Thoracic aorta (tissue), 2 donors: ENCODE results near the gene USP36. TPM values are rescaled to one million over a fixed set of nuclear protein-coding genes. Genes with fewer than 3 reads are reported as not detected.

Experiments used
- ATAC-seq: fragments of 150-250 bp; one replicate; pipeline ENCODE4 v1.8.0; 2017; ENCODE audit warnings: low read depth; ENCODE audit not compliant: insufficient number of reproducible peaks, low FRiP score
- DNase-seq: peaks from one replicate; pipeline ENCODE4 v3.0.0-alpha.2; 2020; ENCODE audit warnings: low spot score
- H3K27ac ChIP-seq, 2 donors: fragments of 200-600 bp; sonication (generic); 1 replicate in 1 of 2; 2 replicates in 1 of 2; pipeline ENCODE4 v1.5.1; 2016; ENCODE audit warnings: mild to moderate bottlenecking in 2 of 2, moderate library complexity in 2 of 2
- H3K27me3 ChIP-seq: fragments of 200-600 bp; sonication (generic); replicated peaks from 2 replicates; pipeline ENCODE4 v1.6.0; 2016; ENCODE audit warnings: mild to moderate bottlenecking; ENCODE audit not compliant: insufficient read depth
- H3K36me3 ChIP-seq: fragments of 200-600 bp; sonication (generic); one replicate; pipeline ENCODE4 v1.5.1; 2016
- H3K4me1 ChIP-seq, 2 donors: fragments of 200-600 bp; sonication (generic); 1 replicate in 1 of 2; 2 replicates in 1 of 2; pipeline versions ENCODE4 v1.5.1 to v1.6.0; 2016; ENCODE audit warnings: low read depth in 2 of 2, mild to moderate bottlenecking in 1 of 2; ENCODE audit not compliant: control insufficient read depth in 1 of 2
- H3K4me3 ChIP-seq: fragments of 200-600 bp; sonication (generic); 2 replicates; pipeline ENCODE4 v1.5.1; 2016; ENCODE audit warnings: mild to moderate bottlenecking
- H3K9me3 ChIP-seq: fragments of 200-600 bp; sonication (generic); 2 replicates; pipeline ENCODE4 v1.5.1; 2016
- total RNA-seq, 2 donors: library from RNA; depleted of rRNA; stranded (reverse); fragments of >200 nt; gene quantifications; one replicate each; pipeline versions ENCODE4 v1.1.0 to v1.2.3, GENCODE V29; 2016
- TF ChIP-seq, protein P1 (sequence below): fragments of 200-600 bp; sonication (generic); IDR thresholded peaks from one replicate; pipeline ENCODE4 v1.5.1; 2019; ENCODE audit warnings: antibody characterized with exemption

USP36 gene
- total RNA-seq, 2 donors from 2014 or later: 40.3 to 95.9 TPM

DNA sequence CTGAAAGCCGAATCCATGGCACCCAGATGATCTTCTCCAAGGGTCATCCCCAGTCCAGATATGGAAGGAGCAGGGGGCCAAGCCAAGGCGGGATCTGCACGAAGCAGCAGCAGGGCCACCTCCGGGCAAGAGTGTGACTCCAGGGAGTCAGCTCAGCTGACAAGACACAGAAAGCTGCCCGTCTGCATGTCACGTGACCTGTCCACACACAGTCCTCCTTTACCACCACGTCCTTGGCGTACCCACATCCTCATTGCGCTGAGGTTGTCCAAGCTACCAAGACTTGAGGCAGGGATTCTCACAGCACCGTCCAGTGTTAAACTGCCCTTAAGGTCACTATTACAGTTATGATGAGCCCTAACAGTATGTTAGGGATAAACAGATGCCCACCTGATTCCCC, 47.2 kb downstream of the USP36 start:
- Histone ChIP-seq H3K4me1 (peaks cover 13 to 28% of the 10 kb centered on the region in 2 donors), H3K27ac (no peak overlapping the region), H3K9me3 (no peaks in the 10 kb centered on the region), H3K4me3 (no peak overlapping the region), H3K36me3 (peaks cover 33% of the 10 kb centered on the region), H3K27me3 (no peaks in the 10 kb centered on the region)
- TF ChIP-seq, protein P1, sequence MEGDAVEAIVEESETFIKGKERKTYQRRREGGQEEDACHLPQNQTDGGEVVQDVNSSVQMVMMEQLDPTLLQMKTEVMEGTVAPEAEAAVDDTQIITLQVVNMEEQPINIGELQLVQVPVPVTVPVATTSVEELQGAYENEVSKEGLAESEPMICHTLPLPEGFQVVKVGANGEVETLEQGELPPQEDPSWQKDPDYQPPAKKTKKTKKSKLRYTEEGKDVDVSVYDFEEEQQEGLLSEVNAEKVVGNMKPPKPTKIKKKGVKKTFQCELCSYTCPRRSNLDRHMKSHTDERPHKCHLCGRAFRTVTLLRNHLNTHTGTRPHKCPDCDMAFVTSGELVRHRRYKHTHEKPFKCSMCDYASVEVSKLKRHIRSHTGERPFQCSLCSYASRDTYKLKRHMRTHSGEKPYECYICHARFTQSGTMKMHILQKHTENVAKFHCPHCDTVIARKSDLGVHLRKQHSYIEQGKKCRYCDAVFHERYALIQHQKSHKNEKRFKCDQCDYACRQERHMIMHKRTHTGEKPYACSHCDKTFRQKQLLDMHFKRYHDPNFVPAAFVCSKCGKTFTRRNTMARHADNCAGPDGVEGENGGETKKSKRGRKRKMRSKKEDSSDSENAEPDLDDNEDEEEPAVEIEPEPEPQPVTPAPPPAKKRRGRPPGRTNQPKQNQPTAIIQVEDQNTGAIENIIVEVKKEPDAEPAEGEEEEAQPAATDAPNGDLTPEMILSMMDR: no peak
- ATAC-seq: no peak
- no peak for DNase-seq

DNA sequence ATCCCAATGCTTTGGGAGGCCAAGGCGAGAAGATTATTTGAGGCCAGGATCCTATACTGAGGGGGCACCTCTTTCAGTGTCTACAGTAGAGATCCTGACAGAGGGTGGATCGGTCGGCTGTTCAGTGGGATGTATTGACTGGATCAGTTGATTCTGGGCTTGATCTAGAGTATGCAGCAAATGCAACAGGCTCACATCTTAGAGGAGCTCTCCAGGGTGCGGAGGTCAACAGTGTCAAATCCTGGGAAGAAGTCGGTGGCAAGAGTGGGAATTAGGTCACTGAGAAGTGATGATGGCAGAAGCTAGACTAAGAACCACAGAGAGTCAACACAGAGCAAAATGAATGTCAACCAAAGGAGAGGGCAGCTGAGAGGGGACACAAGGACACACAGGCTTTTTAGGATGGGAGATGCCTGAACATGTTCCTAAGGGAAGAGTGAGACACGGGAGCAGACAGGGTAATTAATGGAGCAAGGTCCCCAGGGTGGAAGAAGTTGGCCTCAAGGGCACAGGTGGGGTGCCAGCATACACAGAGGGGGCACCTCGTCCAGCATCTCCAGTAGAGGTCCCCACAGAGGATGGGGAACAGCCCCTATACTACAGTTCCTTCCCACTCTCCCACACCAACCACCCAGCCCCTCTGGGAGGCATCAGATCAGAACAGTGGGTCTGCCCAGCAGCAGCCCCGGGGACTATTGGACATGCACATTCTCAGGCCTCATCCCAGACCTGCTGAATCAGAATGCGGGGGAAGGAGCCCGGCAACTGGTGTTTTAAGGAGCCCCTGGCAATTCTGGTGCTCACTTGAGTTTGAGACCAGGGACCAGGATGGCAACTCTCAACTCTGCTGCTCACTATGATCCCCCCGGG, 48.5 kb downstream of the USP36 start:
- no peak for ATAC-seq

DNA sequence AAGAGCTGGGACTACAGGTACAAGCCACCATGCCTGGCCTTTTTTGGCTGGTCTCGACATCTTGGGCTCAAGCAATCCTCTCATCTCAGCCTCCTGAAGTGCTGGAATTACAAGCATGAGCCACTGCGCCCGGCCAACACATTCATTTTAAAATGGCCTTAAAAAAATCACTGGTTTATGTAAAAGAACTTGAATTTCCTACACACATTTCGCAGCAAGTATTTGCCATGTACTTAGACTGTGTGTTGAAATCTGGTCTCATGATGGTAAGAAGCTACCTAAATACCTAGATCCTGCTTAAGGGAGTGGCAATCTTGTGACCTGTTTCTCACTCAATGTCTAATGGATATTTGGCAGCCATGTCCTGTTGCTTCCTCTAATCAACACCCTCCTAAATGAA, 50.1 kb downstream of the USP36 start:
- DNase-seq (no peak), ATAC-seq (no peak)
- Histone ChIP-seq H3K27me3 (no peaks in the 10 kb centered on the region), H3K4me1 (peaks cover 13 to 28% of the 10 kb centered on the region in 2 donors), H3K27ac (peak overlapping the region; percentile 72 to 77), H3K9me3 (no peaks in the 10 kb centered on the region), H3K36me3 (peaks cover 10% of the 10 kb centered on the region), H3K4me3 (no peak overlapping the region)
- TF ChIP-seq, protein P1: no peak

More for the DNA sequence above, 48.5 kb downstream of the USP36 start:
- TF ChIP-seq, protein P1: no peak
- H3K4me1 ChIP-seq: peaks cover 13 to 28% of the 10 kb centered on the region in 2 donors
- H3K27ac ChIP-seq: peak overlapping the region; percentile 22 to 49
- peaks cover 20% of the 10 kb centered on the region for H3K36me3 ChIP-seq
- no peaks in the 10 kb centered on the region for H3K9me3 ChIP-seq
- H3K27me3 ChIP-seq: no peaks in the 10 kb centered on the region
- H3K4me3 ChIP-seq: no peak overlapping the region
- DNase-seq: no peak

DNA sequence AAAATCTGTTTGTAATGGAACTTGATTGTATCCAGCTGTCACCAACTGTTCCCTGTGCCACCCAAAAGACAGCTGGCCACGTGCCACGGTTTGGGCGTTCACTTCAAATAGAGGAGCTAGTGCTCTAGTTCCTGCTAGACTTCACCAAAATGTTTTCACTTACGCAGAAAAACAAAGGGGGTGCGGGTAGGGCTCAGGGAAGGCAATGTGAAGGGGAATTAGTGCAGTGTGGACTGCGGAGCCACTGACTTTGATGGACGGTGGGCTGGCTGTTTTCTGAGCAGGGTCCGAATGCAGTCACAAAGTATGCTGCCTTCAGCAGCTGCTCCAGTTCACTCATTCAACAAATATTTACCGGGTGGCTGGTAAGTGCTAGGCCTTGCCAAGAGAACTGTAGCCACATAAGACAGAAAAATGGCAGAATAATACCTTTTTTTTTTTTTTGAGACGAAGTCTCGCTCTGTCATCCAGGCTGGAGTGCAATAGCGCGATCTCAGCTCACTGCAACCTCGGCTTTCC, 50.9 kb downstream of the USP36 start:
- ATAC-seq (peak; percentile 14), DNase-seq (no peak)
- H3K27me3 ChIP-seq: no peaks in the 10 kb centered on the region
- TF ChIP-seq, protein P1: no peak
- peaks cover 4% of the 10 kb centered on the region for H3K36me3 ChIP-seq
- H3K9me3 ChIP-seq: no peaks in the 10 kb centered on the region
- H3K4me3 ChIP-seq: peak overlapping the region; percentile 60
- peak overlapping the region; percentile 72 to 77 for H3K27ac ChIP-seq
- peaks cover 13 to 28% of the 10 kb centered on the region in 2 donors for H3K4me1 ChIP-seq

DNA sequence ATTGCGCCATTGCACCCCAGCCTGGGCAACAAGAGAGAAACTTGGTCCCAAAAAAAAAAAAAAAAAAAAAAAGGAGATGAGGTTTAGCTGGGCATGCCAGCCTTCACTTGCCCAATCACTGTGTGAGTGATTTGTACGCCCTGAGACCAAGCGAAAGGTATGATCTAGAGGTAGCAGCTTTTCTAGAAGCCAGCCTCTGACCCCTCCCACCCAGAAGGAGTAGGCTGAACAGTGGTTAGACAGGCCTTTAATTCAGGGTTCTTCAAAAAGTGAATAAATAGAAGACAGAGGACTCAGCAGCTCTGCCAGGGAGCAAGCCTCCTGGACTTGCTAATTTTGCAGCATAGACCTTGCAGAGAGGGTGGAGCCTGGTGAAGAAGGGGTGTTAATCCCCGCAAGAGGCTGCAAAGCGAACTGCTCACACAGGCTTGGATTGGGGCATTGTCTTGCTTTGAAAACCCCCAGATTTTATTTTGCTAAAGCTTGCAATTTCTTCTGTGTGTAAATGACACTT, 51.4 kb downstream of the USP36 start:
- H3K27me3 ChIP-seq: no peaks in the 10 kb centered on the region
- H3K4me3 ChIP-seq: peak overlapping the region; percentile 60
- no peak for ATAC-seq
- H3K36me3 ChIP-seq: peaks cover 3% of the 10 kb centered on the region
- H3K4me1 ChIP-seq: peaks cover 13 to 28% of the 10 kb centered on the region in 2 donors
- TF ChIP-seq, protein P1: no peak
- no peak for DNase-seq
- no peaks in the 10 kb centered on the region for H3K9me3 ChIP-seq
- peak overlapping the region; percentile 34 to 77 for H3K27ac ChIP-seq
